NCI-H748 treated with DMSO at 0.1 percent for 48 hours (cell line): ENCODE data around the gene S100A8.
"Not testable (repeated sequence)": the region's sequence is repeated elsewhere in the genome, so short reads cannot be mapped to it uniquely, and the experiment has no call there.

ENCODE experiments used
- DNase-seq: peaks from one replicate; lab custom pipeline; 2025; lab: John Stamatoyannopoulos, UW

The S100A8 gene

GRCh38 chr1:153415850-153416570 is 25.1 kb upstream of the S100A8 start, which contains the start of gene S100A7A:
Gene S100A7A, plus strand, starts transcription at chr1:153416520. Its CDS starts 1,563 bp downstream, at chr1:153418083.
- DNase-seq = no peak

- DNase-seq = not testable (repeated sequence)
Observed at GRCh38 chr1:153413961-153414360, 23.1 kb upstream of the S100A8 start.

- DNase-seq = peak; percentile 21
Observed at GRCh38 chr1:153407274-153407673, 16.4 kb upstream of the S100A8 start.

GRCh38 chr1:153405825-153406599 is 15.1 kb upstream of the S100A8 start:
- DNase-seq = not testable (repeated sequence)

- DNase-seq = no peak
Observed at GRCh38 chr1:153404768-153405167, 13.9 kb upstream of the S100A8 start.

- DNase-seq = no peak
Observed at GRCh38 chr1:153404086-153404635, 13.3 kb upstream of the S100A8 start.

- no peak for DNase-seq
Observed at GRCh38 chr1:153403421-153404085, 12.7 kb upstream of the S100A8 start.

GRCh38 chr1:153402226-153402625 is 11.4 kb upstream of the S100A8 start:
- DNase-seq = no peak

GRCh38 chr1:153401461-153401860 is 10.6 kb upstream of the S100A8 start:
- no peak for DNase-seq

GRCh38 chr1:153400244-153400643 is 9.4 kb upstream of the S100A8 start:
- no peak for DNase-seq

- DNase-seq = no peak
Observed at GRCh38 chr1:153399401-153400055, 8.7 kb upstream of the S100A8 start.

- no peak for DNase-seq
Observed at GRCh38 chr1:153397924-153398651, 7.2 kb upstream of the S100A8 start.

- no peak for DNase-seq
Observed at GRCh38 chr1:153397051-153397923, 6.4 kb upstream of the S100A8 start.

GRCh38 chr1:153396461-153396860 is 5.6 kb upstream of the S100A8 start:
- DNase-seq = no peak

GRCh38 chr1:153395776-153396175 is 4.9 kb upstream of the S100A8 start:
- DNase-seq = no peak

GRCh38 chr1:153395136-153395685 is 4.3 kb upstream of the S100A8 start:
- no peak for DNase-seq

- no peak for DNase-seq
Observed at GRCh38 chr1:153394391-153394790, 3.5 kb upstream of the S100A8 start.

- peak; percentile 1 for DNase-seq
Observed at GRCh38 chr1:153393926-153394325, 3.1 kb upstream of the S100A8 start.

- no peak for DNase-seq
Observed at GRCh38 chr1:153392822-153393221, 1.9 kb upstream of the S100A8 start.

- no peak for DNase-seq
Observed at GRCh38 chr1:153392258-153392657, 1.4 kb upstream of the S100A8 start.
